ENCODE results near the gene MACROD2.

The MACROD2 gene

DNA sequence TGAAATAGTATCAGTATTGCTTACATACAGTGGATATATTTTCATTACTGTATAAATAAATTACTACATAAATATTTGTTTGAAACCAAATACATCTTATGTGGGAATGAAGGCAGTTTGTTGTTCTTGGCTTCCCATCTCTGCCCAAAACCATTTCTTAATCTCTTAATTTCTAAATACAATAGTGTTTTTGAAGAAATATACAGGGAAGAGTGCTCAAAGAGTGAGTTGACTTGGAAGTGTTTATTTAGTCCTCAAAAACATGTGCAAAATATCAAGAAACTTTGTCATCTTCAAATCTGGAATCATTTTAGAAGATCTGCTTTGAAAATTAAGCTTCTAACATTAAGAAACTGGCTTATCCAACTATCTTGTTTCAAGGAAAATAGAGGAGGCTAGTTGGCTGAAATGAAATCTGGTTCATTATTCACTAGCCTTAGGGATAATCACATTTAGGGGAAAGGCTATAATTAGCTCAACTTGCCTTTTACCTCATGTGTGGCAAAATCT is 601.9 kb downstream of the MACROD2 start:
- no peak for DNase-seq (ENCODE audit: low spot score)
- in situ Hi-C loops (cut with MboI; ENCODE audit: low sequenced_read_pairs, unreplicated experiment) = no loop called here
- TF ChIP-seq, protein P1, sequence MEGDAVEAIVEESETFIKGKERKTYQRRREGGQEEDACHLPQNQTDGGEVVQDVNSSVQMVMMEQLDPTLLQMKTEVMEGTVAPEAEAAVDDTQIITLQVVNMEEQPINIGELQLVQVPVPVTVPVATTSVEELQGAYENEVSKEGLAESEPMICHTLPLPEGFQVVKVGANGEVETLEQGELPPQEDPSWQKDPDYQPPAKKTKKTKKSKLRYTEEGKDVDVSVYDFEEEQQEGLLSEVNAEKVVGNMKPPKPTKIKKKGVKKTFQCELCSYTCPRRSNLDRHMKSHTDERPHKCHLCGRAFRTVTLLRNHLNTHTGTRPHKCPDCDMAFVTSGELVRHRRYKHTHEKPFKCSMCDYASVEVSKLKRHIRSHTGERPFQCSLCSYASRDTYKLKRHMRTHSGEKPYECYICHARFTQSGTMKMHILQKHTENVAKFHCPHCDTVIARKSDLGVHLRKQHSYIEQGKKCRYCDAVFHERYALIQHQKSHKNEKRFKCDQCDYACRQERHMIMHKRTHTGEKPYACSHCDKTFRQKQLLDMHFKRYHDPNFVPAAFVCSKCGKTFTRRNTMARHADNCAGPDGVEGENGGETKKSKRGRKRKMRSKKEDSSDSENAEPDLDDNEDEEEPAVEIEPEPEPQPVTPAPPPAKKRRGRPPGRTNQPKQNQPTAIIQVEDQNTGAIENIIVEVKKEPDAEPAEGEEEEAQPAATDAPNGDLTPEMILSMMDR (IDR thresholded peaks at IDR 0.05; ENCODE audit: borderline replicate concordance, control extremely low read depth, extremely low read depth, insufficient read depth, missing control alignments) = no peak

DNA sequence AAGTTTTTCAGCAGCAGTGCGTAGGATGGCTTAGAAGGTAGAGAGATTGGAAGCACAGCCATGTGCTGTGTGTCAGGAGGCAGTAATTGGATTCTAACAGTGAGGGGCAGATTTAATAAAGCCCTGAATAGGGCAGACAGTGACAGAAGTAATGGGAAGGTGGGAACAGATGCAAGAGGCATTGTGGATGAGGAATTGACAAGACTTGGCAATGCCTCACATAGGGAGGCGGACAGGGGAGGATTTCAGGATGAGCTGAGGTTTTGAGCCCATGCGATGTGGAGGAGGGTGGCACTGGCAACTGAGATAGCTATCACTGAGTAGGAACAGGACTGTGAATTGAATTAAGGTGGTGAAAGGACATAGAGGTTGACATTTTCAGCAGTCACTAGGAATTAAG is 604.3 kb downstream of the MACROD2 start:
- in situ Hi-C loops (cut with MboI; ENCODE audit: low sequenced_read_pairs, unreplicated experiment) = no loop called here
- TF ChIP-seq, protein P1 (IDR thresholded peaks at IDR 0.05; ENCODE audit: borderline replicate concordance, control extremely low read depth, extremely low read depth, insufficient read depth, missing control alignments) = no peak
- no peak for DNase-seq (ENCODE audit: low spot score)

DNA sequence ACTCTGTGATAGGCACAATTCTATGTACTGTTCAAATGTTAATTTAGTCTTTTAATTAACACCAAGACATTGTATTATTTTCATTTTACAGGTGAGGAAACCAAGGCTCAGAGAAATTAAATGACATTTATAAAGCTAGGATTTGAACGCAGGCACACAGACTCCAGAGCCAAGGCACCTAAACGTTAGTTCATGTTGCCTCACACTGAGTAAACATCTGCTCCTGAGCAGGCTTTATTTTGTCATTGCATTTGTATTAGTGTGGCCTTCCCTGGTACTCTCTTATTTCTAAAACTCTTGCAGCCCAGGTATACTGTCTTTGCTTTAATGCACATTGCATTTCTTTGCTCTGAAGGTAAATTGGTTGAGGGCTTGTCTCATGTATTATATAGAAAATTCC is 605.2 kb downstream of the MACROD2 start:
- in situ Hi-C loops (cut with MboI; ENCODE audit: low sequenced_read_pairs, unreplicated experiment) = no loop called here
- DNase-seq (ENCODE audit: low spot score) = no peak
- TF ChIP-seq, protein P1 (IDR thresholded peaks at IDR 0.05; ENCODE audit: borderline replicate concordance, control extremely low read depth, extremely low read depth, insufficient read depth, missing control alignments) = no peak

DNA sequence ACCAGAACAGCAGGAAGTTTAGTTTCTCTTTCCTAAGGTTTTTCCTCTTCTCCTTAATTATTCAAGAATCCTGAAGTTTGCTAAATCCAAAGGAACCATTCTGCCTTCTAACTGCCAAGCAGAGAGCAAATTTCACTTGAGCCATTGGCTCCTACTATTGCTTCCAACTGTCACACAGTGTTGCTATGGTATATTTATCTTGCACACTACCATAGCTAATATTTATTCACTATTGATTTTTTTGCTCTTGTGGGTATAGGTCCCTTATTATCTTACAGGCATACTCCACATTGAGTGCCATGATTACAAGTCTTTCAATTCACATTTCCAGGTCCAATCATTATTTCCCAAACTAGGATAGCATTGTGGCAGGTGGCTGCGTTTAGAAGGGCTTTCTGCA is 608.8 kb downstream of the MACROD2 start:
- no peak for DNase-seq (ENCODE audit: low spot score)
- in situ Hi-C loops (cut with MboI; ENCODE audit: low sequenced_read_pairs, unreplicated experiment) = no loop called here
- TF ChIP-seq, protein P1 (IDR thresholded peaks at IDR 0.05; ENCODE audit: borderline replicate concordance, control extremely low read depth, extremely low read depth, insufficient read depth, missing control alignments) = no peak

DNA sequence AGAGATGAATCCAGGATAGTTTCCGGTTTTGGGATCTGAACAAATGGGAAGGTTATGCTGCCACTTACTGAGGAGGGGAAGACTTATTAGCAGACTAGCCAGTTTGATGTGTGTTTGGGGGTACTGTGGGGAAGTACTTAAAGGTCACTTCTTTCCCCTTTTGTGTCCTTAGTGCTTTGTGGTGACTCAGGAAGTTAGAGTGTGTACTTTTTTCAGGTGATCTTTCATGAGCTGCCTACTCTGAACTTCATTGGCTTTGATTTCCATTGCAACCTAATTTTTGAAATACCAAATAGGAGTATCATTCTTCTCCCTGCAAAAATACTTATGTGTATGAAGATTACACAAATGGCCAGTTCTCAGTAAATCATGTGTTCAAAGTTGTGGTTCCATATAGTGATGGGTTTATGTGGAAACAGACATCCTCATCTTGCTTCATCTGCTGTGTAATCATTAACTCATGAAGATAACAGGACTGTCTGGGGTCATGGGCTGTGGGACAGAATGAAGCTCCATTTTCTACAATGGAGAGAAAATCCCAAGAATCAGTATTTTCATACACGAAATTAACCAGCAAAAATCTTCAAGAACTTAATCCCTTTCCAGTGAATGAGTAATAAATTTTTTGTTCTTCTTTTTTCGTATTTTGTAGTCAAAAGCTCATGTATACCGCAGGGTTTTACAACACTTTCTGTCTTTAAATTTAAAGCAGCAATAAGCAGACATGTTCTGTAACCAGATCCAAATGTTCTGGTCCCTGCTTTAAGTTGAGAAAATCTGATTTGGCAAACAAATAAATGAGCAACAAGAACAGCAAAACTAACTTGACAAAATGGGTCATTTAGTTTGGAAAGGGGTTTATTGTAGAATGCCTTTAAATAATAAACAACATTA is 614.3 kb downstream of the MACROD2 start:
- TF ChIP-seq, protein P1 (IDR thresholded peaks at IDR 0.05; ENCODE audit: borderline replicate concordance, control extremely low read depth, extremely low read depth, insufficient read depth, missing control alignments) = no peak
- no peak for DNase-seq (ENCODE audit: low spot score)
- in situ Hi-C loops (cut with MboI; ENCODE audit: low sequenced_read_pairs, unreplicated experiment) = no loop called here

DNA sequence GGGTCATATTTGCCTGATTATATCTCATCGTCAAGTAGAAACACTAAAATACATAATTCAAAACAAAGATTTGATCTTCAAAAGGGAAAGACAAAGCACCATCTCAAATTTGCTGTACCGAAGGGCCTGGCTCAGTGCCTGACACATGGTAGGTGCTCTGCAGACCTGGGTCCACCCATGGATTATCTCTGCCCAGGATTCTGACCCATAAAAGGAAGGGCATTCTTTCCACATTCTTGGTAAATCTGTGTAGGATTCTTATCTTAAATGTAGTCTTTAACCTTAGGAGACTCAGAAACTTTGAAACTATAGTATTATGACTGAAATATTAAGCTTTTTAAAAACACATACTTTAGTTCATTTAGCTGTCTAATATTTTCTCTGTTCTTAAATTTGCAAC is 616.2 kb downstream of the MACROD2 start:
- TF ChIP-seq, protein P1 (IDR thresholded peaks at IDR 0.05; ENCODE audit: borderline replicate concordance, control extremely low read depth, extremely low read depth, insufficient read depth, missing control alignments) = no peak
- in situ Hi-C loops (cut with MboI; ENCODE audit: low sequenced_read_pairs, unreplicated experiment) = no loop called here
- DNase-seq (ENCODE audit: low spot score) = no peak

Data from GM13976 (cell line).